CD4-positive, alpha-beta T cell treated with Interleukin-15 for 4 hours (primary cell): Measurements from ENCODE around the gene GREM1.

Experiments used
- DNase-seq: peaks from one replicate; pipeline ENCODE4 v3.0.0-alpha.2; 2020; ENCODE audit warnings: low spot score

GREM1 gene

DNA sequence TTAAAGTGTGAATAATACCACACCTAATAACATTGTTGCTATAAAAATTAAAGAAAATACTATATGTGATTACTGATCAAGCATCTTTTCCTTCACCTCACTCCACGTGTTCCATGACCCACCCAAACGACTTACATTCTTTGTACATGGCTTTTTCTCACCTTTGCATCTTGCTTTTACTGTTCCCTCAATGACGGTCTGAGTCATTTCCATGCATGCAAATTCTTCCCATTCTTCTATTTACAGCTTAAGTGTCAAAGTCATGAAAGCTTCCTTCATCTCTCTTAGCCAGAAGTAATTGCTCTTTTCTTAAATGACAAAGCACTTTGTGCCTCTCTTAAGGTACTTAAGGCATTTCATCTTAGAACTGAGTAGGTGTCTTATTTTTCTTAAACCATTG is 64.0 kb downstream of the GREM1 start:
- no peak for DNase-seq

- no peak for DNase-seq
Observed at GRCh38 chr15:32784581-32784980, 66.8 kb downstream of the GREM1 start.

- DNase-seq: no peak
Observed at GRCh38 chr15:32786906-32787305, 69.1 kb downstream of the GREM1 start.

DNA sequence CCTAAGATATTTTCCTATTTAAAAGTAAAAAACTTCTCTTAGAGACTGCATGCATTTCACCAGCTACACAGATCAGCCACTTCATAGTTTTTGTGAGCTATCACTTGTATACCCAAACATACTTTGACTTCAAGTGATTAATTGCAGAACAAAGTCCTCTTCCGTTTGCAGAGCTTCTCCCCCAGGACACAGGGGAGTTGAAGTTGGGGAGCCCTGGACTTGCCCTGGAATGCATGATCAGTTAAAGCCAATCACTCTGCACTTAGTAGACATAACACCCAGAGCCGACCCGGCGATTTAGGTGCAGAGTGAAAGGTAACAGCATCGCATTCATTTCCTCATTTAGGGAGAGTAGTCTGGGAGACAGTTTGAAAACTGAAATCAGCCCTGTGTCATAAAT is 70.1 kb downstream of the GREM1 start:
- DNase-seq: no peak

DNA sequence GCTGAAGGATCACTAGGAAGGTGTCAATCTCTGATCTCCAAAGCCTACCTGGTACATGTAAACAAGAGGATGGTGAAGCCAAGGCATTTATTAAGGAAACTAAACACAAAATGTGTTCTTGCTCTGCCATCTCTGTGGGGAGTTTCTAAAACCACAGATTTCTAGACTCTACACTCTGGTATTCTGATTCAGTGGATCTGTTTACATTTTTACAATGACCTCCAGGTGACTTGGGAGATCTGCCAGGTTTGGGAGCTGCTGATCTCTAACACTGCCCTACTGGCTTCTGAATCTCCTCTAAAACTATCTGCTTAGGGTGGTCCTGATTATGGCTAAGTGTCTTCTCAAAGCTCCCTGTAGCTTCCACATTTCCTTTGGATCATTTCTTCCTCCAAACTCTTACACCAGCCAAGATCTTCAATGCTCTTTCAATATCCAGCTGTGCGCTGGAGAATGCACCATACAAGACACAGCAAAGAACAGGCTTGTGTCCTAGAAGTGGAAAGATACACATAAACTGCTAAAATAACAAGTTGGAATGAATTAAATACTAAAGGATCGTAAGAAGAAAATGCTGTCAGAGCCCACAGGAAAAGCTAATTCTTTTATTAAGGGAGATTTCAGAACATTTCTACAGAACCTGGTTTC is 72.7 kb downstream of the GREM1 start:
- no peak for DNase-seq

- DNase-seq: no peak
Observed at GRCh38 chr15:32792436-32792835, 74.6 kb downstream of the GREM1 start.
